Muscle layer of duodenum (tissue), 2 donors: ENCODE measurements around the gene VCP.

Experiments
- H3K27ac ChIP-seq: one replicate; pipeline ENCODE4 v1.7.0; 2013; ENCODE audit warnings: mild to moderate bottlenecking, low read length
- H3K27me3 ChIP-seq: one replicate; pipeline ENCODE4 v1.7.0; 2013; ENCODE audit warnings: low read depth, mild to moderate bottlenecking, control low read depth, low read length
- H3K36me3 ChIP-seq, 2 donors: one replicate each; pipeline ENCODE4 v1.7.0; 2013; ENCODE audit warnings: low read length in 2 of 2, control low read depth in 1 of 2, mild to moderate bottlenecking in 1 of 2; ENCODE audit not compliant: insufficient read depth in 2 of 2, control insufficient read depth in 1 of 2
- H3K4me1 ChIP-seq, 2 donors: one replicate each; pipeline ENCODE4 v1.7.0; 2013; ENCODE audit warnings: low read length in 2 of 2, mild to moderate bottlenecking in 2 of 2, control low read depth in 1 of 2, moderate library complexity in 1 of 2; ENCODE audit not compliant: insufficient read depth in 2 of 2, control insufficient read depth in 1 of 2
- H3K4me3 ChIP-seq, 2 donors: one replicate each; pipeline ENCODE4 v1.7.0; 2013; ENCODE audit warnings: low read length in 2 of 2, low read depth in 1 of 2, mild to moderate bottlenecking in 1 of 2
- H3K9me3 ChIP-seq, 2 donors: one replicate each; pipeline ENCODE4 v1.7.0; 2013; ENCODE audit warnings: low read length in 2 of 2, control low read depth in 1 of 2, mild to moderate bottlenecking in 1 of 2; ENCODE audit not compliant: control insufficient read depth in 1 of 2
- donor health status: healthy.

Gene VCP

GRCh38 chr9:35074141-35074540 lies 1.7 kb upstream of the VCP start:
- peaks cover 9 to 30% of the 10 kb centered on the region in 2 donors for H3K4me1 ChIP-seq
- H3K9me3 ChIP-seq: no peaks in the 10 kb centered on the region
- H3K27ac ChIP-seq: no peak overlapping the region
- H3K4me3 ChIP-seq: no peak overlapping the region
- no peaks in the 10 kb centered on the region for H3K27me3 ChIP-seq
- peaks cover 13 to 18% of the 10 kb centered on the region in 2 donors for H3K36me3 ChIP-seq

DNA sequence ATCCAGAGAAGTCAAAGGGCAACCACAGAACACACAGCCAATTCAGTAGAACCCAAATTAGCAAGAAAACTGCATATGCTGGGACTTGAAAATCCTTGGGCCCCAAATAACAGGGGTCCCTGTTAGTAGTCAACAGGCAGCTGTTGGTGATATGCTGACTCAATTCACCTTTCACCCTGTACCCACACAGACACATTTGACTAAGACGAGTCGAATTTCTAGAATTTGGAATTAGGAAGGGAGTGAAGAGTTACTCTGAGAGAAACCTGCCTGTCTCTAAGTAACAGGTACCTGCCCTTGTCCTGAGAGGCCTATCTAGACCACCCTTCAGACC lies 821 bp upstream of the VCP start:
- Histone ChIP-seq H3K36me3 (peaks cover 13 to 18% of the 10 kb centered on the region in 2 donors), H3K9me3 (no peaks in the 10 kb centered on the region), H3K27ac (peak overlapping the region; percentile 76), H3K27me3 (no peaks in the 10 kb centered on the region), H3K4me1 (peaks cover 5 to 30% of the 10 kb centered on the region in 2 donors), H3K4me3 (peak overlapping the region; percentile 85 to 90)

- Histone ChIP-seq H3K4me3 (peak overlapping the region; percentile 85 to 90), H3K9me3 (no peaks in the 10 kb centered on the region), H3K36me3 (peaks cover 25 to 31% of the 10 kb centered on the region in 2 donors), H3K27me3 (no peaks in the 10 kb centered on the region), H3K4me1 (peaks cover 4 to 38% of the 10 kb centered on the region in 2 donors), H3K27ac (peak overlapping the region; percentile 97)
Observed at GRCh38 chr9:35071814-35072460, 488 bp downstream of the VCP start.

GRCh38 chr9:35070823-35071813 lies 1.3 kb downstream of the VCP start:
- peak overlapping the region; percentile 97 for H3K27ac ChIP-seq
- H3K27me3 ChIP-seq: no peaks in the 10 kb centered on the region
- H3K36me3 ChIP-seq: peaks cover 27 to 39% of the 10 kb centered on the region in 2 donors
- peak overlapping the region; percentile 85 to 90 for H3K4me3 ChIP-seq
- H3K9me3 ChIP-seq: no peaks in the 10 kb centered on the region
- H3K4me1 ChIP-seq: peaks cover 4 to 38% of the 10 kb centered on the region in 2 donors

DNA sequence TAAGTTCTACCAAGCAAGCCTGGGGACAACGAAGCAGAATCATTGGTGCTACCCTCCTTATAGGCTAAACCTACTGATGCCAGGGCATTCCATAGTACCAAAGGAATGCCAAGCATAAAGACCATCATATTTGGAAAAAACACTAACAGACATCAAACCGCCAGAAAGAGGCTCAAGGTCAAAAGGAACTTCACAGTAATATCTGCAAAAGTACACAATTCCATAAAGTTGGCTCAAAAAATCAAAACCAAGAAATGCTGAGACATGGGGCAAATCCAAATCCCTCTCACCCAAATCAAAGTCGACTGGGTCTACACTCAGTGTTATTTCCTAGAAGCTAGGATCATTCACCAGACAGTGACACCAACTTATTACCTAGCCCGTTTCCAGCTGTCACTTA lies 3.4 kb downstream of the VCP start:
- H3K4me1 ChIP-seq: peaks cover 4 to 38% of the 10 kb centered on the region in 2 donors
- H3K27ac ChIP-seq: no peak overlapping the region

DNA sequence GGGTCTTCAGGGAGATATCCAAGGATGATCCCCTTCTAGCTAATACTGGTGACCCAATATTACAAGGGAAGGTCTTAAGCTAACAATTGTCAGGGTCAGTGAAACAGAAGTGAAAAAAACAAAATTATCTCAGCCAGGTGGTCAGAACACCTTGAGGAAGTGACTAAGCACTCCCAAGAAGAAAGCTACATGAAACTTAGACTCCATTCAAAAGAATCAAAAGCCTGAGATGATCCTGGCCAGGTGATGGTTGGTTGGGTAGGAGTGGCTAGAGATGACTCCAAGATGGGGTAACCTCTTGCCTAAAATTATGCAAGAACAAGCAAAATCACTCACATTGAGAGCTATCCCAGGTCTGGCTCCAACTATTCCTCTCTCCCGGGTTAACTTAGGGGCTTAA lies 5.4 kb downstream of the VCP start:
- Histone ChIP-seq H3K27me3 (no peaks in the 10 kb centered on the region), H3K4me3 (no peak overlapping the region), H3K4me1 (peaks cover 4 to 38% of the 10 kb centered on the region in 2 donors), H3K27ac (no peak overlapping the region), H3K9me3 (no peaks in the 10 kb centered on the region), H3K36me3 (peaks cover 54 to 72% of the 10 kb centered on the region in 2 donors)

More for the DNA sequence above, 3.4 kb downstream of the VCP start:
- no peaks in the 10 kb centered on the region for H3K27me3 ChIP-seq
- peaks cover 35 to 56% of the 10 kb centered on the region in 2 donors for H3K36me3 ChIP-seq
- no peaks in the 10 kb centered on the region for H3K9me3 ChIP-seq
- H3K4me3 ChIP-seq: no peak overlapping the region

GRCh38 chr9:35060548-35061207 lies 11.7 kb downstream of the VCP start:
- no peaks in the 10 kb centered on the region for H3K4me1 ChIP-seq
- H3K4me3 ChIP-seq: no peak overlapping the region
- no peaks in the 10 kb centered on the region for H3K9me3 ChIP-seq
- no peak overlapping the region for H3K27ac ChIP-seq
- peaks cover 94 to 96% of the 10 kb centered on the region in 2 donors for H3K36me3 ChIP-seq
- H3K27me3 ChIP-seq: no peaks in the 10 kb centered on the region

DNA sequence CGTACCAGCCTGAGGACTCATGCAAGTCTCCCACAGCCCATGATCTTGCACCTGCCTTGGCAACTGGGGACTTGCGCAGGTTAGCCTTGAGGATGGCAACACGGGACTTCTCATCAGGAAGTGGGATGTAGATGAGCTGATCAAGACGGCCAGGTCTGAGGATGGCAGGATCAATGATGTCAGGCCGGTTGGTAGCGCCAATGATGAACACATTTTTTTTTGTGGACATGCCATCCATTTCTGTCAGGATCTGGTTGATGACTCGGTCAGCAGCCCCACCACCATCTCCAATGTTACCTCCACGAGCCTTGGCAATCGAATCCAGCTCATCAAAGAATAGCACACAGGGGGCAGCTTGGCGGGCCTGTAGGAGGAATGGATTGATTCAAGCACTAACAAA lies 13.0 kb downstream of the VCP start:
- Histone ChIP-seq H3K36me3 (peaks cover 91 to 95% of the 10 kb centered on the region in 2 donors), H3K27ac (no peak overlapping the region), H3K4me3 (no peak overlapping the region), H3K4me1 (no peaks in the 10 kb centered on the region), H3K9me3 (no peaks in the 10 kb centered on the region), H3K27me3 (no peaks in the 10 kb centered on the region)

GRCh38 chr9:35057271-35057620 lies 15.2 kb downstream of the VCP start:
- peaks cover 73 to 82% of the 10 kb centered on the region in 2 donors for H3K36me3 ChIP-seq
- H3K4me3 ChIP-seq: no peak overlapping the region
- no peaks in the 10 kb centered on the region for H3K9me3 ChIP-seq
- no peaks in the 10 kb centered on the region for H3K4me1 ChIP-seq
- no peaks in the 10 kb centered on the region for H3K27me3 ChIP-seq
- H3K27ac ChIP-seq: no peak overlapping the region

GRCh38 chr9:35056571-35057270 lies 15.7 kb downstream of the VCP start:
- Histone ChIP-seq H3K9me3 (no peaks in the 10 kb centered on the region), H3K27me3 (no peaks in the 10 kb centered on the region), H3K36me3 (peaks cover 68 to 76% of the 10 kb centered on the region in 2 donors), H3K4me3 (no peak overlapping the region), H3K27ac (no peak overlapping the region), H3K4me1 (no peaks in the 10 kb centered on the region)
